Natural killer cell (primary cell): ENCODE data around the gene ADAM15. TPM values are rescaled to one million over a fixed set of nuclear protein-coding genes. Genes with fewer than 3 reads are reported as not detected.
A peak's percentile ranks its signal among the peaks of the same experiment; 100 is the strongest.

Source experiments
- ATAC-seq, 3 donors: fragments of 150-1000 bp in 2 of 3; fragments of 200-7000 bp in 1 of 3; cut with Tn5 transposase; 1 replicate in 1 of 3; 2 replicates in 2 of 3; pipeline ENCODE4 v1.10.0; 2021; ENCODE audit warnings: mild to moderate bottlenecking in 2 of 3, moderate library complexity in 2 of 3
- DNase-seq, 2 donors: peaks; one replicate each; pipeline versions ENCODE4 v3.0.0 to v3.0.0-alpha.2; 2013 to 2021; ENCODE audit warnings: mixed read lengths in 1 of 2
- H3K27ac ChIP-seq: one replicate; pipeline ENCODE4 v1.5.1; 2013; ENCODE audit warnings: mild to moderate bottlenecking, low read length
- H3K27me3 ChIP-seq: one replicate; pipeline ENCODE4 v1.6.1; 2013; ENCODE audit warnings: low read length; ENCODE audit not compliant: control insufficient read depth, insufficient read depth
- H3K36me3 ChIP-seq: one replicate; pipeline ENCODE4 v1.6.1; 2013; ENCODE audit warnings: low read length; ENCODE audit not compliant: control insufficient read depth, insufficient read depth
- H3K4me1 ChIP-seq: one replicate; pipeline ENCODE4 v1.6.1; 2013; ENCODE audit warnings: low read length; ENCODE audit not compliant: control insufficient read depth, insufficient read depth
- H3K4me3 ChIP-seq: one replicate; pipeline ENCODE4 v1.5.1; 2013; ENCODE audit warnings: low read length
- H3K9me3 ChIP-seq: one replicate; pipeline ENCODE4 v1.6.1; 2013; ENCODE audit warnings: low read length; ENCODE audit not compliant: control insufficient read depth, insufficient read depth
- H3K27ac Mint-ChIP-seq, 2 donors: one replicate each; pipeline ENCODE4 v1.8.0; 2022; ENCODE audit warnings: mild to moderate bottlenecking in 2 of 2, mixed read lengths in 2 of 2, moderate library complexity in 1 of 2
- H3K27me3 Mint-ChIP-seq, 2 donors: one replicate each; pipeline ENCODE4 v1.8.0; 2022; ENCODE audit warnings: low read depth in 2 of 2, mixed read lengths in 2 of 2
- H3K36me3 Mint-ChIP-seq: one replicate; pipeline ENCODE4 v1.8.0; 2022; ENCODE audit warnings: mixed read lengths
- H3K4me1 Mint-ChIP-seq, 2 donors: one replicate each; pipeline ENCODE4 v1.8.0; 2022; ENCODE audit warnings: mixed read lengths in 2 of 2
- H3K4me3 Mint-ChIP-seq: one replicate; pipeline ENCODE4 v1.8.0; 2022; ENCODE audit warnings: mild to moderate bottlenecking, moderate library complexity, mixed read lengths
- H3K9me3 Mint-ChIP-seq, 2 donors: one replicate each; pipeline ENCODE4 v1.8.0; 2022; ENCODE audit warnings: mixed read lengths in 2 of 2
- CTCF ChIP-seq: fragments of 200-600 bp; IDR thresholded peaks from one replicate; pipeline ENCODE4 v1.8.0; 2022; ENCODE audit warnings: antibody characterized with exemption
- WGBS: methylation state at CpG from one replicate; pipeline ENCODE4 v1.1.7; 2013; ENCODE audit warnings: missing lambda C conversion rate; ENCODE audit not compliant: insufficient coverage; 5-methylcytosine and 5-hydroxymethylcytosine counted together
- intact Hi-C: fragments of 100-400 bp; cut with micrococcal nuclease; formaldehyde crosslinking; loops from one replicate; pipeline ENCODE4 v1.14.2; 2022
- total RNA-seq, 4 donors: library from RNA; stranded (reverse); fragments of 120-200 nt in 1 of 4; gene quantifications; one replicate each; pipeline versions ENCODE4 v1.2.3 to v1.2.4, GENCODE V29; 2013 to 2022

Gene ADAM15
- total RNA-seq, 3 donors from 2014 or later (not counting 1 experiment from before 2014, with no cell fraction given): 54.6 to 83.2 (median 64.7) TPM

GRCh38 chr1:155002464-155003226 lies 48.5 kb upstream of the ADAM15 start, which contains the start of gene ZBTB7B:
ZBTB7B (plus strand) TSS chr1:155002802; CDS start chr1:155014661, 11,859 bp downstream.
- peak within 1 kb of the TSS; percentile 94 for H3K27ac ChIP-seq
- WGBS: under 1% methylated on average over 28 of the region's 35 CpGs
- H3K4me3 ChIP-seq: peak within 1 kb of the TSS; percentile 95
- no peaks in the 10 kb centered on the region for H3K27me3 ChIP-seq
- no peak for TF ChIP-seq CTCF
- peak; percentile 19 to 40 (median 28) for ATAC-seq
- H3K4me1 Mint-ChIP-seq: peaks cover 31 to 69% of the 10 kb centered on the region in 2 donors
- peak within 1 kb of the TSS; percentile 89 to 92 for H3K27ac Mint-ChIP-seq
- H3K27me3 Mint-ChIP-seq: no peaks in the 10 kb centered on the region
- H3K4me1 ChIP-seq: peaks cover 86% of the 10 kb centered on the region
- DNase-seq: peak in 1 of 2 donors; percentile 43
- intact Hi-C loops: loop anchor here (1.0 to 5.0 kb wide), 4 partner anchors 28 to 445 kb away; partner anchors contain the start of genes CKS1B, EFNA4 and UBE2Q1
- H3K9me3 Mint-ChIP-seq: no peaks in the 10 kb centered on the region
- peak within 1 kb of the TSS; percentile 95 for H3K4me3 Mint-ChIP-seq
- H3K36me3 ChIP-seq: no peaks in the 10 kb centered on the region
- no peaks in the 10 kb centered on the region for H3K36me3 Mint-ChIP-seq
- no peaks in the 10 kb centered on the region for H3K9me3 ChIP-seq

GRCh38 chr1:155003227-155003765 lies 47.8 kb upstream of the ADAM15 start:
- no peaks in the 10 kb centered on the region for H3K9me3 ChIP-seq
- WGBS: 0% methylated on average over 29 of the region's 37 CpGs
- DNase-seq: peak in 1 of 2 donors; percentile 46

GRCh38 chr1:155003766-155004351 lies 47.3 kb upstream of the ADAM15 start:
- H3K9me3 Mint-ChIP-seq: no peaks in the 10 kb centered on the region

More at GRCh38 chr1:155003227-155003765, 47.8 kb upstream of the ADAM15 start:
- Mint-ChIP-seq H3K36me3 (no peaks in the 10 kb centered on the region), H3K27me3 (no peaks in the 10 kb centered on the region), H3K9me3 (no peaks in the 10 kb centered on the region), H3K27ac (peak overlapping the region; percentile 89 to 92), H3K4me1 (peaks cover 31 to 75% of the 10 kb centered on the region in 2 donors), H3K4me3 (peak overlapping the region; percentile 95)
- Histone ChIP-seq H3K27ac (peak overlapping the region; percentile 76), H3K4me3 (peak overlapping the region; percentile 95), H3K36me3 (no peaks in the 10 kb centered on the region), H3K27me3 (no peaks in the 10 kb centered on the region), H3K4me1 (peaks cover 87% of the 10 kb centered on the region)
- TF ChIP-seq CTCF: no peak
- no peak for ATAC-seq
- intact Hi-C loops: loop anchor here (5.0 kb wide), 2 partner anchors 59 to 446 kb away; partner anchors contain the start of genes EFNA4 and UBE2Q1

More at GRCh38 chr1:155003766-155004351, 47.3 kb upstream of the ADAM15 start:
- Histone ChIP-seq H3K27ac (peak overlapping the region; percentile 76), H3K4me1 (peaks cover 86% of the 10 kb centered on the region), H3K9me3 (no peaks in the 10 kb centered on the region), H3K4me3 (peak overlapping the region; percentile 95), H3K27me3 (no peaks in the 10 kb centered on the region), H3K36me3 (no peaks in the 10 kb centered on the region)
- H3K27ac Mint-ChIP-seq: peak overlapping the region; percentile 89 to 92
- 5% methylated on average over 27 of the region's 34 CpGs for WGBS
- TF ChIP-seq CTCF: no peak
- peak in 1 of 2 donors; percentile 30 for DNase-seq
- ATAC-seq: no peak
- intact Hi-C loops: loop anchor here (5.0 kb wide), 2 partner anchors 58 to 447 kb away; partner anchors contain the start of genes EFNA4 and UBE2Q1
- peak overlapping the region; percentile 95 for H3K4me3 Mint-ChIP-seq
- no peaks in the 10 kb centered on the region for H3K36me3 Mint-ChIP-seq
- peaks cover 29 to 78% of the 10 kb centered on the region in 2 donors for H3K4me1 Mint-ChIP-seq
- no peaks in the 10 kb centered on the region for H3K27me3 Mint-ChIP-seq
